ENCODE results near the gene SLC43A3.
A peak's percentile ranks its signal among the peaks of the same experiment; 100 is the strongest.

SLC43A3 gene

GRCh38 chr11:57357856-57358255 lies 69.1 kb downstream of the SLC43A3 start:
- peak; percentile 73 for DNase-seq (ENCODE audit: low read depth)

- DNase-seq (ENCODE audit: low read depth) = no peak
These were observed 69.6 kb downstream of the SLC43A3 start for GRCh38 chr11:57357310-57357709.
